OCI-LY7 (cell line): ENCODE measurements around the gene RACGAP1.

Source experiments
- CTCF ChIP-seq: fragments of 200-600 bp; sonication (generic); conservative IDR thresholded peaks from 2 replicates; pipeline ENCODE4 v1.5.1; 2014; ENCODE audit warnings: mild to moderate bottlenecking, antibody characterized with exemption, low read length, moderate library complexity, mixed read lengths
- EZH2phosphoT487 ChIP-seq: fragments of 200-600 bp; sonication (generic); IDR thresholded peaks from 2 replicates; pipeline ENCODE4 v1.6.1; 2018; ENCODE audit warnings: low read depth, borderline replicate concordance, mild to moderate bottlenecking, mixed run types, antibody characterized with exemption, low read length, moderate library complexity, mixed read lengths

GRCh38 chr12:49969651-49970429 is 55.5 kb downstream of the RACGAP1 start:
- TF ChIP-seq CTCF (no peak), EZH2phosphoT487 (no peak)
